HL-60 (cell line): ENCODE measurements around the gene ERC2.

Source experiments
- GABPA ChIP-seq: IDR thresholded peaks from 2 replicates; pipeline ENCODE4 v1.6.1; 2012; ENCODE audit warnings: low read depth
- POLR2AphosphoS5 ChIP-seq: IDR thresholded peaks from 2 replicates; pipeline ENCODE4 v1.6.1; 2012; ENCODE audit warnings: low read depth
- SPI1 ChIP-seq: IDR thresholded peaks from 2 replicates; pipeline ENCODE4 v1.6.1; 2012; ENCODE audit warnings: low read depth, mild to moderate bottlenecking, borderline replicate concordance
- TF ChIP-seq, protein P1 (sequence below): IDR thresholded peaks from one replicate; pipeline ENCODE4 v1.5.1; 2011; ENCODE audit warnings: low read length, control low read depth, inconsistent platforms; ENCODE audit not compliant: insufficient read depth
- TF ChIP-seq, protein P2 (sequence below): IDR thresholded peaks from 2 replicates; pipeline ENCODE4 v1.6.1; 2012; ENCODE audit warnings: low read depth; ENCODE audit not compliant: insufficient replicate concordance

DNA sequence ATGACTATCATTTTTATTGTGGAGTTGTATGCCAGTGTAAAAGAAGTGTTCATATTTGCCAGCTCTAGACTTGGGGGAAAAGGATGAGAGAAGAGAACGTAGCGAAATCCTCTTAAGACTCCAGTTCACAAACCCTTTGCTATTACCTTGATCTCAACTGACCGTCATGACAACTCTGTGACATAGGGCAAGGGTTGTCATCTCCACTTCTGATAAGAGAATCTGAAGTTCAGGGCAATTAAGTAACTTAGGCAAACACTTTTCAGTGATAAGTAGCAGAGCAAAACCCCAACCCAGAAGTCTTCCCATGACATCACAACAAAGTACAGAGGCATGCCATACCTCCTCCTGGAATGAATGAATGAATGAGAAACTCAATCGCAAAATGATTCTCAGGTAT, 940.9 kb downstream of the ERC2 start:
- TF ChIP-seq, protein P1, sequence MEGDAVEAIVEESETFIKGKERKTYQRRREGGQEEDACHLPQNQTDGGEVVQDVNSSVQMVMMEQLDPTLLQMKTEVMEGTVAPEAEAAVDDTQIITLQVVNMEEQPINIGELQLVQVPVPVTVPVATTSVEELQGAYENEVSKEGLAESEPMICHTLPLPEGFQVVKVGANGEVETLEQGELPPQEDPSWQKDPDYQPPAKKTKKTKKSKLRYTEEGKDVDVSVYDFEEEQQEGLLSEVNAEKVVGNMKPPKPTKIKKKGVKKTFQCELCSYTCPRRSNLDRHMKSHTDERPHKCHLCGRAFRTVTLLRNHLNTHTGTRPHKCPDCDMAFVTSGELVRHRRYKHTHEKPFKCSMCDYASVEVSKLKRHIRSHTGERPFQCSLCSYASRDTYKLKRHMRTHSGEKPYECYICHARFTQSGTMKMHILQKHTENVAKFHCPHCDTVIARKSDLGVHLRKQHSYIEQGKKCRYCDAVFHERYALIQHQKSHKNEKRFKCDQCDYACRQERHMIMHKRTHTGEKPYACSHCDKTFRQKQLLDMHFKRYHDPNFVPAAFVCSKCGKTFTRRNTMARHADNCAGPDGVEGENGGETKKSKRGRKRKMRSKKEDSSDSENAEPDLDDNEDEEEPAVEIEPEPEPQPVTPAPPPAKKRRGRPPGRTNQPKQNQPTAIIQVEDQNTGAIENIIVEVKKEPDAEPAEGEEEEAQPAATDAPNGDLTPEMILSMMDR: no peak
- TF ChIP-seq POLR2AphosphoS5 (no peak), GABPA (no peak), SPI1 (no peak)
- TF ChIP-seq, protein P2, sequence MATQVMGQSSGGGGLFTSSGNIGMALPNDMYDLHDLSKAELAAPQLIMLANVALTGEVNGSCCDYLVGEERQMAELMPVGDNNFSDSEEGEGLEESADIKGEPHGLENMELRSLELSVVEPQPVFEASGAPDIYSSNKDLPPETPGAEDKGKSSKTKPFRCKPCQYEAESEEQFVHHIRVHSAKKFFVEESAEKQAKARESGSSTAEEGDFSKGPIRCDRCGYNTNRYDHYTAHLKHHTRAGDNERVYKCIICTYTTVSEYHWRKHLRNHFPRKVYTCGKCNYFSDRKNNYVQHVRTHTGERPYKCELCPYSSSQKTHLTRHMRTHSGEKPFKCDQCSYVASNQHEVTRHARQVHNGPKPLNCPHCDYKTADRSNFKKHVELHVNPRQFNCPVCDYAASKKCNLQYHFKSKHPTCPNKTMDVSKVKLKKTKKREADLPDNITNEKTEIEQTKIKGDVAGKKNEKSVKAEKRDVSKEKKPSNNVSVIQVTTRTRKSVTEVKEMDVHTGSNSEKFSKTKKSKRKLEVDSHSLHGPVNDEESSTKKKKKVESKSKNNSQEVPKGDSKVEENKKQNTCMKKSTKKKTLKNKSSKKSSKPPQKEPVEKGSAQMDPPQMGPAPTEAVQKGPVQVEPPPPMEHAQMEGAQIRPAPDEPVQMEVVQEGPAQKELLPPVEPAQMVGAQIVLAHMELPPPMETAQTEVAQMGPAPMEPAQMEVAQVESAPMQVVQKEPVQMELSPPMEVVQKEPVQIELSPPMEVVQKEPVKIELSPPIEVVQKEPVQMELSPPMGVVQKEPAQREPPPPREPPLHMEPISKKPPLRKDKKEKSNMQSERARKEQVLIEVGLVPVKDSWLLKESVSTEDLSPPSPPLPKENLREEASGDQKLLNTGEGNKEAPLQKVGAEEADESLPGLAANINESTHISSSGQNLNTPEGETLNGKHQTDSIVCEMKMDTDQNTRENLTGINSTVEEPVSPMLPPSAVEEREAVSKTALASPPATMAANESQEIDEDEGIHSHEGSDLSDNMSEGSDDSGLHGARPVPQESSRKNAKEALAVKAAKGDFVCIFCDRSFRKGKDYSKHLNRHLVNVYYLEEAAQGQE: no peak
